Erythroblast (primary cell): ENCODE measurements around the gene WDR12.

ENCODE experiments used
- GATA1 ChIP-seq: IDR thresholded peaks from 2 replicates; pipeline ENCODE4 v1.6.1; 2011; ENCODE audit warnings: low read depth, mild to moderate bottlenecking, control low read depth, low read length, moderate library complexity
- POLR2A ChIP-seq: IDR thresholded peaks from 2 replicates; pipeline ENCODE4 v1.6.1; 2011; ENCODE audit warnings: mild to moderate bottlenecking, low read length

DNA sequence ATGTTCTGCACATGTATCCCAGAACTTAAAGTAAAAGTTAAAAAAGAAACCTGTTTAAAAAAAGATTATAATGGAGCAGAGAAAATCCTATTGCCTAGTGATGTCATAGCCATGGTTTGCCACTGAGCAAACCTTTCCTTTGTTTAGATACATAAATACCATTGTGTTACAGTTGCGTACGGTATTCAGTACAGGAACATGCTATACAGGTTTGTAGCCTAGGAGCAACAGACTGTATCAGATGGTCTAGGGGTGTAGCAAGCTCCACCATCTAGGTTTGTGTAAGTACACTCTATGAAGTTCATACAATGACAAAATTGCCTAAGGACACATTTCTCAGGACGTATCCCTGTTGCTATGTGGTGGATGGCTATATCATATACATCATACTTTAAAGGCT, 52.9 kb downstream of the WDR12 start:
- no peak for TF ChIP-seq POLR2A
- TF ChIP-seq GATA1, result no peak
